Neural cell (in vitro differentiated cells): ENCODE measurements around the gene SLC7A1. TPM values are rescaled to one million over a fixed set of nuclear protein-coding genes. Genes with fewer than 3 reads are reported as not detected.
A peak's percentile ranks its signal among the peaks of the same experiment; 100 is the strongest.

Experiments used
- H2AFZ ChIP-seq: fragments of 200-600, 300-800 bp; sonication (generic), shearing (Covaris generic); 2 replicates; pipeline ENCODE4 v1.6.0; 2014; ENCODE audit warnings: low read depth, mild to moderate bottlenecking, antibody characterized with exemption, low read length, moderate library complexity
- H3F3A ChIP-seq: fragments of 200-600 bp; shearing (Covaris generic); 2 replicates; pipeline ENCODE4 v1.6.1; 2016; ENCODE audit warnings: mild to moderate bottlenecking, moderate library complexity, mixed read lengths, antibody characterized with exemption, low read length; ENCODE audit not compliant: insufficient read depth, poor library complexity, severe bottlenecking
- H3K27ac ChIP-seq: fragments of 200-600, 300-800 bp; sonication (generic), shearing (Covaris generic); 2 replicates; pipeline ENCODE4 v1.5.1; 2014; ENCODE audit warnings: mild to moderate bottlenecking, low read length, moderate library complexity
- H3K27me3 ChIP-seq: fragments of 300-800, 200-600 bp; sonication (generic), shearing (Covaris generic); 2 replicates; pipeline ENCODE4 v1.6.0; 2014; ENCODE audit warnings: mild to moderate bottlenecking, low read depth, low read length, moderate library complexity; ENCODE audit not compliant: insufficient read depth
- H3K36me3 ChIP-seq: fragments of 300-800, 200-600 bp; sonication (generic), shearing (Covaris generic); 2 replicates; pipeline ENCODE4 v1.5.1; 2014; ENCODE audit warnings: mild to moderate bottlenecking, antibody characterized with exemption, low read length, moderate library complexity; ENCODE audit not compliant: insufficient read depth
- H3K4me2 ChIP-seq: fragments of 300-800, 200-600 bp; sonication (generic), shearing (Covaris generic); 2 replicates; pipeline ENCODE4 v1.6.0; 2014; ENCODE audit warnings: mild to moderate bottlenecking, low read length
- H3K4me3 ChIP-seq: fragments of 300-800, 200-600 bp; sonication (generic), shearing (Covaris generic); 2 replicates; pipeline ENCODE4 v1.5.1; 2014; ENCODE audit warnings: mild to moderate bottlenecking, low read length, moderate library complexity
- H3K79me2 ChIP-seq: fragments of 200-600 bp; shearing (Covaris generic); replicated peaks from 2 replicates; pipeline ENCODE4 v1.6.0; 2014; ENCODE audit warnings: mild to moderate bottlenecking, low read length, moderate library complexity; ENCODE audit not compliant: insufficient read depth
- H3K9ac ChIP-seq: fragments of 300-800, 200-600 bp; sonication (generic), shearing (Covaris generic); 2 replicates; pipeline ENCODE4 v1.6.1; 2016; ENCODE audit warnings: mild to moderate bottlenecking, low read length, mixed read lengths
- H3K9me2 ChIP-seq: fragments of 200-600 bp; shearing (Covaris generic); 2 replicates; pipeline ENCODE4 v1.6.1; 2016; ENCODE audit warnings: mild to moderate bottlenecking, low read length, mixed read lengths; ENCODE audit not compliant: insufficient read depth
- H3K9me3 ChIP-seq: fragments of 200-600, 300-800 bp; sonication (generic), shearing (Covaris generic); 2 replicates; pipeline ENCODE4 v1.6.1; 2016; ENCODE audit warnings: mild to moderate bottlenecking, mixed run types, low read length, moderate library complexity, mixed read lengths
- H4K20me1 ChIP-seq: fragments of 200-600 bp; shearing (Covaris generic); 2 replicates; pipeline ENCODE4 v1.6.1; 2016; ENCODE audit warnings: mild to moderate bottlenecking, mixed run types; ENCODE audit not compliant: insufficient read depth
- EP300 ChIP-seq: fragments of 450-650 bp; conservative IDR thresholded peaks from 2 replicates; pipeline ENCODE4 v1.6.1; 2014; ENCODE audit warnings: antibody characterized with exemption, mild to moderate bottlenecking, moderate library complexity; ENCODE audit not compliant: poor library complexity, severe bottlenecking
- EZH2 ChIP-seq: fragments of 200-600, 300-800 bp; shearing (Covaris generic), sonication (generic); IDR thresholded peaks from 2 replicates; pipeline ENCODE4 v1.6.1; 2014; ENCODE audit warnings: antibody characterized with exemption, low read length, borderline replicate concordance, mild to moderate bottlenecking; ENCODE audit not compliant: insufficient read depth, poor library complexity, severe bottlenecking
- MXI1 ChIP-seq: fragments of 450-650 bp; conservative IDR thresholded peaks from 2 replicates; pipeline ENCODE4 v1.6.1; 2014; ENCODE audit warnings: antibody characterized with exemption, mild to moderate bottlenecking; ENCODE audit not compliant: poor library complexity, severe bottlenecking
- POLR2AphosphoS5 ChIP-seq: IDR thresholded peaks from 2 replicates; pipeline ENCODE4 v1.6.1; 2012
- RAD21 ChIP-seq: fragments of 450-650 bp; conservative IDR thresholded peaks from 2 replicates; pipeline ENCODE4 v1.6.1; 2014; ENCODE audit warnings: antibody characterized with exemption, mild to moderate bottlenecking, moderate library complexity
- SMC3 ChIP-seq: fragments of 450-650 bp; conservative IDR thresholded peaks from 2 replicates; pipeline ENCODE4 v1.6.1; 2014; ENCODE audit warnings: antibody characterized with exemption, mild to moderate bottlenecking, moderate library complexity; ENCODE audit not compliant: poor library complexity
- TAF1 ChIP-seq: IDR thresholded peaks from 2 replicates; pipeline ENCODE4 v1.6.1; 2012; ENCODE audit warnings: low read depth
- polyA plus RNA-seq: library from polyadenylated mRNA; depleted of rRNA; stranded (reverse); fragments of >200 nt; gene quantifications from 2 replicates; pipeline ENCODE4 v1.2.3, GENCODE V29; 2014
- TF ChIP-seq, protein P1 (sequence below): IDR thresholded peaks from 2 replicates; pipeline ENCODE4 v1.6.1; 2012; ENCODE audit warnings: borderline replicate concordance
- TF ChIP-seq, protein P2 (sequence below): fragments of 450-650 bp; IDR thresholded peaks from 2 replicates; pipeline ENCODE4 v1.5.1; 2014; ENCODE audit warnings: antibody characterized with exemption, mild to moderate bottlenecking, moderate library complexity; ENCODE audit not compliant: poor library complexity, severe bottlenecking

SLC7A1 gene
- polyA plus RNA-seq, 1 donor from 2014 or later: 2.6 TPM

- Histone ChIP-seq H3K79me2 (no peaks in the 10 kb centered on the region), H3F3A (no peaks in the 10 kb centered on the region), H3K27me3 (no peaks in the 10 kb centered on the region), H3K9me3 (no peaks in the 10 kb centered on the region), H3K9ac (no peak overlapping the region), H3K36me3 (no peaks in the 10 kb centered on the region), H2AFZ (no peak overlapping the region), H3K27ac (no peak overlapping the region), H3K9me2 (no peaks in the 10 kb centered on the region), H3K4me3 (no peak overlapping the region), H3K4me2 (no peak overlapping the region), H4K20me1 (no peaks in the 10 kb centered on the region)
- TF ChIP-seq, protein P1, sequence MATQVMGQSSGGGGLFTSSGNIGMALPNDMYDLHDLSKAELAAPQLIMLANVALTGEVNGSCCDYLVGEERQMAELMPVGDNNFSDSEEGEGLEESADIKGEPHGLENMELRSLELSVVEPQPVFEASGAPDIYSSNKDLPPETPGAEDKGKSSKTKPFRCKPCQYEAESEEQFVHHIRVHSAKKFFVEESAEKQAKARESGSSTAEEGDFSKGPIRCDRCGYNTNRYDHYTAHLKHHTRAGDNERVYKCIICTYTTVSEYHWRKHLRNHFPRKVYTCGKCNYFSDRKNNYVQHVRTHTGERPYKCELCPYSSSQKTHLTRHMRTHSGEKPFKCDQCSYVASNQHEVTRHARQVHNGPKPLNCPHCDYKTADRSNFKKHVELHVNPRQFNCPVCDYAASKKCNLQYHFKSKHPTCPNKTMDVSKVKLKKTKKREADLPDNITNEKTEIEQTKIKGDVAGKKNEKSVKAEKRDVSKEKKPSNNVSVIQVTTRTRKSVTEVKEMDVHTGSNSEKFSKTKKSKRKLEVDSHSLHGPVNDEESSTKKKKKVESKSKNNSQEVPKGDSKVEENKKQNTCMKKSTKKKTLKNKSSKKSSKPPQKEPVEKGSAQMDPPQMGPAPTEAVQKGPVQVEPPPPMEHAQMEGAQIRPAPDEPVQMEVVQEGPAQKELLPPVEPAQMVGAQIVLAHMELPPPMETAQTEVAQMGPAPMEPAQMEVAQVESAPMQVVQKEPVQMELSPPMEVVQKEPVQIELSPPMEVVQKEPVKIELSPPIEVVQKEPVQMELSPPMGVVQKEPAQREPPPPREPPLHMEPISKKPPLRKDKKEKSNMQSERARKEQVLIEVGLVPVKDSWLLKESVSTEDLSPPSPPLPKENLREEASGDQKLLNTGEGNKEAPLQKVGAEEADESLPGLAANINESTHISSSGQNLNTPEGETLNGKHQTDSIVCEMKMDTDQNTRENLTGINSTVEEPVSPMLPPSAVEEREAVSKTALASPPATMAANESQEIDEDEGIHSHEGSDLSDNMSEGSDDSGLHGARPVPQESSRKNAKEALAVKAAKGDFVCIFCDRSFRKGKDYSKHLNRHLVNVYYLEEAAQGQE: no peak
- TF ChIP-seq SMC3: no peak
- no peak for TF ChIP-seq MXI1
- no peak for TF ChIP-seq POLR2AphosphoS5
- no peak for TF ChIP-seq RAD21
- TF ChIP-seq TAF1: no peak
- TF ChIP-seq, protein P2, sequence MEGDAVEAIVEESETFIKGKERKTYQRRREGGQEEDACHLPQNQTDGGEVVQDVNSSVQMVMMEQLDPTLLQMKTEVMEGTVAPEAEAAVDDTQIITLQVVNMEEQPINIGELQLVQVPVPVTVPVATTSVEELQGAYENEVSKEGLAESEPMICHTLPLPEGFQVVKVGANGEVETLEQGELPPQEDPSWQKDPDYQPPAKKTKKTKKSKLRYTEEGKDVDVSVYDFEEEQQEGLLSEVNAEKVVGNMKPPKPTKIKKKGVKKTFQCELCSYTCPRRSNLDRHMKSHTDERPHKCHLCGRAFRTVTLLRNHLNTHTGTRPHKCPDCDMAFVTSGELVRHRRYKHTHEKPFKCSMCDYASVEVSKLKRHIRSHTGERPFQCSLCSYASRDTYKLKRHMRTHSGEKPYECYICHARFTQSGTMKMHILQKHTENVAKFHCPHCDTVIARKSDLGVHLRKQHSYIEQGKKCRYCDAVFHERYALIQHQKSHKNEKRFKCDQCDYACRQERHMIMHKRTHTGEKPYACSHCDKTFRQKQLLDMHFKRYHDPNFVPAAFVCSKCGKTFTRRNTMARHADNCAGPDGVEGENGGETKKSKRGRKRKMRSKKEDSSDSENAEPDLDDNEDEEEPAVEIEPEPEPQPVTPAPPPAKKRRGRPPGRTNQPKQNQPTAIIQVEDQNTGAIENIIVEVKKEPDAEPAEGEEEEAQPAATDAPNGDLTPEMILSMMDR: no peak
- TF ChIP-seq EZH2: no peak
- TF ChIP-seq EP300: no peak
Measured at GRCh38 chr13:29473166-29473565, 122.3 kb downstream of the SLC7A1 start.

DNA sequence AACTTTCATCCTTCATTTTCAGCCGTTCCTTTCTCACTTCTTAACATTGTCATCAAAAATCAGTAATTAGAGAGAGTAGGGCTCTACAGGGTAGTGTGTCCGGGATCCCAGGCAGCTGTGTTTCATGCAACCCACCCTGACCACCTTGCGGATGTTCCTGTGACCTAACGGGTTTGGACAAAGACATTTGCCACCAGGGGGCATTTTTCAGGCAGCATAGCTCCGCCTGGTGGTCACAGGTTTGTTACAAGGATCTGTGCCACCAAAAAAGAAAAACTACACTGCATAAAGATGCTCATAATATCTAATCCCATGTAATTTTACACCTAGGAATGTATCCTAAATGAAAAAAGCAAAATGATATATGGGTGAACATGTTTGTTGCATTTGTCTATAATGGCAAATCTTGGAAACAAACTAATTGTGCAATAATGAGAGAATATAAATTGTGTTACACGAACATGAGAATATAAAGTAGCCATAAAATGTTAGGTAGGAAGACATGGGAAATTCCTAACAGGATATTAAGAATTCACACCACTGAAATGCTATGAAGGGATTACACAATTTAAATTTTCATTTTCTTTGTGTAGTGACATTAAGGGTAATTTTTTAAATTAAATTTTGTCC, 123.0 kb downstream of the SLC7A1 start:
- H4K20me1 ChIP-seq: no peaks in the 10 kb centered on the region
- H2AFZ ChIP-seq: no peak overlapping the region
- no peaks in the 10 kb centered on the region for H3K27me3 ChIP-seq
- no peaks in the 10 kb centered on the region for H3F3A ChIP-seq
- TF ChIP-seq, protein P2: peak; percentile 42
- TF ChIP-seq TAF1 (no peak), EZH2 (no peak)
- TF ChIP-seq, protein P1: no peak
- H3K79me2 ChIP-seq: no peaks in the 10 kb centered on the region
- H3K27ac ChIP-seq: no peak overlapping the region
- H3K9ac ChIP-seq: no peak overlapping the region
- H3K9me3 ChIP-seq: no peaks in the 10 kb centered on the region
- no peaks in the 10 kb centered on the region for H3K9me2 ChIP-seq
- H3K36me3 ChIP-seq: no peaks in the 10 kb centered on the region
- H3K4me2 ChIP-seq: no peak overlapping the region
- no peak overlapping the region for H3K4me3 ChIP-seq
